GM12878 (cell line): ENCODE data around the gene IFIT5. TPM values are rescaled to one million over a fixed set of nuclear protein-coding genes. Genes with fewer than 3 reads are reported as not detected.
A peak's percentile ranks its signal among the peaks of the same experiment; 100 is the strongest.

Experiments used
- ATAC-seq: fragments of 200-7000 bp; cut with Tn5 transposase; 3 replicates; pipeline ENCODE4 v1.9.1; 2020; ENCODE audit warnings: mild to moderate bottlenecking, moderate library complexity
- BruUV-seq: library from RNA; stranded (reverse); fragments of 400-500 nt; replicated peaks from 2 replicates; lab custom pipeline; 2021; lab: Mats Ljungman, UMichigan
- CTCF ChIA-PET: fragments of 300-600 bp; sonication (Branson Sonifier 250); formaldehyde crosslinking; extraction: SDS; loops from one replicate; lab custom pipeline; 2021; ENCODE audit warnings: inconsistent platforms; lab: Yijun Ruan, JAX
- POLR2A ChIA-PET: fragments of 350-600 bp; formaldehyde crosslinking; extraction: SDS; loops from one replicate; lab custom pipeline; 2021; ENCODE audit warnings: inconsistent platforms; lab: Charles Lee
- RAD21 ChIA-PET: fragments of 300-600 bp; sonication (Branson Sonifier 250); formaldehyde crosslinking; loops from one replicate; lab custom pipeline; 2023; ENCODE audit warnings: antibody characterized with exemption; ENCODE audit not compliant: unreplicated experiment; lab: Charles Lee
- SMC1A ChIA-PET: fragments of 300-600 bp; sonication (Branson Sonifier 250); formaldehyde crosslinking; loops from one replicate; lab custom pipeline; 2023; ENCODE audit not compliant: unreplicated experiment, uncharacterized antibody; lab: Charles Lee
- DNase-seq: peaks from one replicate; pipeline ENCODE4 v3.0.0-alpha.2; 2011; ENCODE audit warnings: low read depth, low spot score
- FAIRE-seq: peaks from 3 replicates; lab custom pipeline; 2011; peaks lifted over from hg19 to GRCh38; lab: Jason Lieb, UNC
- H2AFZ ChIP-seq: 2 replicates; pipeline ENCODE4 v1.6.0; 2011; ENCODE audit warnings: low read depth, low read length, control low read depth; ENCODE audit not compliant: control insufficient read depth
- H3K27ac ChIP-seq: 2 replicates; pipeline ENCODE4 v1.5.1; 2011; ENCODE audit warnings: control low read depth; ENCODE audit not compliant: control insufficient read depth, insufficient read depth
- H3K27me3 ChIP-seq, 2 experiments: replicated peaks in 1 of 2; 2 replicates each; pipeline versions ENCODE4 v1.6.0 to v1.6.1; 2011; ENCODE audit warnings: low read length in 1 of 2; ENCODE audit not compliant: control insufficient read depth in 2 of 2, insufficient read depth in 2 of 2
- H3K36me3 ChIP-seq, 2 experiments: 2 replicates each; pipeline ENCODE4 v1.5.1; 2011; ENCODE audit warnings: low read length in 1 of 2; ENCODE audit not compliant: control insufficient read depth in 2 of 2, insufficient read depth in 2 of 2
- H3K4me1 ChIP-seq: 2 replicates; pipeline ENCODE4 v1.6.1; 2011; ENCODE audit warnings: mild to moderate bottlenecking, low read length, moderate library complexity, mixed read lengths; ENCODE audit not compliant: control insufficient read depth, insufficient read depth
- H3K4me2 ChIP-seq: 2 replicates; pipeline ENCODE4 v1.6.0; 2011; ENCODE audit warnings: control low read depth; ENCODE audit not compliant: control insufficient read depth, insufficient read depth
- H3K4me3 ChIP-seq: fragments of 200-600 bp; sonication (generic); 2 replicates; pipeline ENCODE4 v1.5.1; 2016
- H3K79me2 ChIP-seq: 2 replicates; pipeline ENCODE4 v1.6.0; 2011; ENCODE audit warnings: low read length; ENCODE audit not compliant: control insufficient read depth, insufficient read depth
- H3K9ac ChIP-seq: 2 replicates; pipeline ENCODE4 v1.8.0; 2011; ENCODE audit warnings: low read length, control low read depth, mixed read lengths; ENCODE audit not compliant: control insufficient read depth, insufficient read depth
- H3K9me3 ChIP-seq: replicated peaks from 3 replicates; pipeline ENCODE4 v1.5.1; 2011; ENCODE audit warnings: mild to moderate bottlenecking, low read length; ENCODE audit not compliant: control insufficient read depth, insufficient read depth
- H4K20me1 ChIP-seq: 2 replicates; pipeline ENCODE4 v1.6.0; 2011; ENCODE audit not compliant: control insufficient read depth, insufficient read depth
- BCL11A ChIP-seq: IDR thresholded peaks from 2 replicates; pipeline ENCODE4 v1.6.1; 2011; ENCODE audit warnings: low read depth, low read length
- CHD4 ChIP-seq: fragments of 200-600 bp; sonication (generic); IDR thresholded peaks from 2 replicates; pipeline ENCODE4 v1.6.1; 2016; ENCODE audit warnings: mild to moderate bottlenecking
- E4F1 ChIP-seq: fragments of 450-650 bp; IDR thresholded peaks from 2 replicates; pipeline ENCODE4 v1.6.1; 2018; ENCODE audit warnings: borderline replicate concordance, mild to moderate bottlenecking; ENCODE audit not compliant: partially characterized antibody
- MTA2 ChIP-seq: fragments of 450-650 bp; IDR thresholded peaks from 2 replicates; pipeline ENCODE4 v1.6.1; 2016; ENCODE audit warnings: low read depth, mild to moderate bottlenecking, moderate library complexity
- NR2F1 ChIP-seq: fragments of 450-650 bp; conservative IDR thresholded peaks from 2 replicates; pipeline ENCODE4 v1.6.1; 2017; ENCODE audit warnings: mild to moderate bottlenecking
- POLR2AphosphoS5 ChIP-seq: IDR thresholded peaks from 2 replicates; pipeline ENCODE4 v1.6.1; 2011; ENCODE audit warnings: mild to moderate bottlenecking, low read length, inconsistent platforms
- RAD21 ChIP-seq: IDR thresholded peaks from 2 replicates; pipeline ENCODE4 v1.6.1; 2011; ENCODE audit warnings: mild to moderate bottlenecking, low read depth, low read length, moderate library complexity; ENCODE audit not compliant: insufficient read depth
- SPI1 ChIP-seq: IDR thresholded peaks from 2 replicates; pipeline ENCODE4 v1.6.1; 2011; ENCODE audit warnings: low read depth, mild to moderate bottlenecking, low read length, moderate library complexity, borderline replicate concordance; ENCODE audit not compliant: insufficient read depth
- STAT3 ChIP-seq: IDR thresholded peaks from 2 replicates; pipeline ENCODE4 v1.6.1; 2011; ENCODE audit warnings: low read depth, low read length, improper control_type of control experiment
- TAF1 ChIP-seq: IDR thresholded peaks from 2 replicates; pipeline ENCODE4 v1.6.1; 2011; ENCODE audit warnings: mild to moderate bottlenecking, low read depth, low read length, borderline replicate concordance
- TCF3 ChIP-seq: IDR thresholded peaks from 2 replicates; pipeline ENCODE4 v1.6.1; 2012; ENCODE audit warnings: low read depth, mild to moderate bottlenecking, low read length, borderline replicate concordance; ENCODE audit not compliant: insufficient read depth
- WRNIP1 ChIP-seq: IDR thresholded peaks from 2 replicates; pipeline ENCODE4 v1.6.1; 2011; ENCODE audit warnings: low read depth, low read length, improper control_type of control experiment, borderline replicate concordance
- ZNF687 ChIP-seq: fragments of 450-650 bp; IDR thresholded peaks from 2 replicates; pipeline ENCODE4 v1.6.1; 2017; ENCODE audit warnings: mild to moderate bottlenecking, moderate library complexity
- WGBS: methylation state at CpG from one replicate; pipeline ENCODE4 v1.1.6; 2016; ENCODE audit warnings: low lambda C conversion rate; ENCODE audit not compliant: insufficient replicate concordance, insufficient coverage; ENCODE audit errors: missing lambda C conversion rate; 5-methylcytosine and 5-hydroxymethylcytosine counted together
- in situ Hi-C: fragments of 300-500 bp; cut with MboI; formaldehyde crosslinking; loops from 9 replicates; pipeline ENCODE4 v1.14.3; 2018; ENCODE audit warnings: mixed read lengths
- intact Hi-C: fragments of 100-400 bp; cut with micrococcal nuclease; formaldehyde crosslinking; loops from one replicate; pipeline ENCODE4 v1.14.2; 2022; ENCODE audit not compliant: unreplicated experiment
- polyA plus RNA-seq, 11 experiments: library from polyadenylated mRNA; depleted of rRNA in 4 of 11; unstranded in 6 of 11; stranded (reverse) in 5 of 11; fragments of >200 nt; fragmentation: Nextera tagmentation in 4 of 11; fragmentation: Illumina TruSeq in 1 of 11; extraction: Ambion mirVana in 4 of 11; extraction: Trizol in 1 of 11; gene quantifications; 1 replicate in 1 of 11; 2 replicates in 10 of 11; pipeline versions ENCODE4 v1.2.1 to v1.2.3, GENCODE V29; 2011 to 2016; ENCODE audit warnings: inconsistent platforms in 2 of 11, missing spikeins in 2 of 11, low read depth in 1 of 11
- total RNA-seq, 4 experiments: library from RNA; depleted of rRNA in 3 of 4; stranded (reverse); fragments of >200 nt in 3 of 4; fragmentation: Illumina TruSeq in 1 of 4; extraction: Trizol in 1 of 4; gene quantifications; 2 replicates each; pipeline versions ENCODE4 v1.2.1 to v1.2.3, GENCODE V29; 2013 to 2021

Gene IFIT5
- total and polyA plus RNA-seq, 10 of the 15 experiments (the other 5 are each of a cell fraction or from before 2014, with no cell fraction given) = 5.9 to 17.0 (median 10.4) TPM

GRCh38 chr10:89426230-89426868 is 12.0 kb downstream of the IFIT5 start (continued):
- peak; percentile 86 for TF ChIP-seq RAD21

GRCh38 chr10:89427629-89428028 is 13.3 kb downstream of the IFIT5 start:
- no peak overlapping the region for H3K4me3 ChIP-seq
- ChIA-PET CTCF (interaction anchor here (1.1 to 2.2 kb wide), 4 partner anchors 8 to 181 kb away, joined by 3 to 5 read pairs (median 4); no protein-coding TSS in a partner anchor), POLR2A (no interaction called here), SMC1A (interaction anchor here (0.8 to 2.0 kb wide), 2 partner anchors 13 to 134 kb away, joined by 3 to 6 read pairs; partner anchors contain the start of gene IFIT5), RAD21 (interaction anchor here (1.2 to 2.5 kb wide), 2 partner anchors 135 to 169 kb away, joined by 3 to 9 read pairs; no protein-coding TSS in a partner anchor)
- no peaks in the 10 kb centered on the region for H3K27me3 ChIP-seq
- ATAC-seq = no peak
- no peak overlapping the region for H2AFZ ChIP-seq
- TF ChIP-seq TCF3 (no peak), SPI1 (no peak), MTA2 (no peak), NR2F1 (no peak), POLR2AphosphoS5 (no peak), ZNF687 (no peak), BCL11A (no peak), E4F1 (no peak), CHD4 (no peak), TAF1 (no peak), WRNIP1 (no peak), STAT3 (no peak)
- in situ Hi-C loops = loop anchor here (10.0 kb wide), 1 partner anchor 127 kb away; no protein-coding TSS in a partner anchor
- H3K36me3 ChIP-seq = no peaks in the 10 kb centered on the region
- intact Hi-C loops = loop anchor here (10.0 kb wide), 2 partner anchors 277 to 367 kb away; partner anchors contain the start of gene KIF20B
- no peak overlapping the region for H3K27ac ChIP-seq
- H4K20me1 ChIP-seq = no peaks in the 10 kb centered on the region
- WGBS = 86% methylated on average over 4 of the region's 4 CpGs
- no peak for FAIRE-seq
- no peak overlapping the region for H3K4me2 ChIP-seq
- H3K9me3 ChIP-seq = no peaks in the 10 kb centered on the region
- no peaks in the 10 kb centered on the region for H3K4me1 ChIP-seq
- no peaks in the 10 kb centered on the region for H3K79me2 ChIP-seq
- no peak overlapping the region for H3K9ac ChIP-seq
- no TSS peak for BruUV-seq
- DNase-seq = no peak
